AG09319 (cell line): ENCODE measurements around the gene EPHA10.

ENCODE experiments used
- DNase-seq: peaks from one replicate; pipeline ENCODE4 v3.0.0-alpha.2; 2010; ENCODE audit warnings: low read depth; ENCODE audit errors: extremely low read depth
- CTCF ChIP-seq: IDR thresholded peaks from 2 replicates; pipeline ENCODE4 v1.5.1; 2011; ENCODE audit warnings: low read depth, mild to moderate bottlenecking, inconsistent platforms, low read length, moderate library complexity

Gene EPHA10

DNA sequence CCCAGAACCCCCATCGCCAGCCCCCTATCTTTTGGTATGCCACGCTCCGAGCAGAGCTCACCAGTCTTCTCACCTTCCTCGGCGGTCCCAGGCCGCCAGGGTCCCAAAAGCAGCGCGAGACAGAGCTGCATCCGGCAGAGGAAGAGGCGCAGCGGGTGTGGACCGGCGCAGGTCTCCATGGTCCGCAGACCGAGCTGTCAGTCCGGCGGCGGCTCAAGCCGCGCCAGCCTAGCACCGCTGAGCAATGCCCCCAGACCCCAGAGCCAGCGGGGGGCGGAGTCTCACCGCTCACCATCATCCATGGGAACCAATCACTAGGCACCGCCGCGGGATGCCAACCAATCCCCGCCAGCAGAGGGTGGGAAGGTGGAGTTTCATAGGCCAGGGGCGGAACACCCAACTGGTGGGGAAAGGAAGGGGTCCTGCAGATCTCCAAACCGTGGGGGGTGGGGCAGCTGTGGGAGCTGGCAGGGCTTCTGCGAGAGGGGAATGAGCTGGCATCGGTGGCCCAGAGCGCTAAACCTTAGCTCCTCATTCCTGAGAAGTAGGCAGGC lies at the start of gene EPHA10:
EPHA10 (minus strand) TSS at position 233 of the 554 bp plus-strand sequence; CDS start at position 179, 54 bp downstream.
- TF ChIP-seq CTCF, result no peak
- DNase-seq, result no peak

GRCh38 chr1:37814252-37814651 lies 49.3 kb upstream of the EPHA10 start:
- no peak for TF ChIP-seq CTCF
- DNase-seq, result no peak

DNA sequence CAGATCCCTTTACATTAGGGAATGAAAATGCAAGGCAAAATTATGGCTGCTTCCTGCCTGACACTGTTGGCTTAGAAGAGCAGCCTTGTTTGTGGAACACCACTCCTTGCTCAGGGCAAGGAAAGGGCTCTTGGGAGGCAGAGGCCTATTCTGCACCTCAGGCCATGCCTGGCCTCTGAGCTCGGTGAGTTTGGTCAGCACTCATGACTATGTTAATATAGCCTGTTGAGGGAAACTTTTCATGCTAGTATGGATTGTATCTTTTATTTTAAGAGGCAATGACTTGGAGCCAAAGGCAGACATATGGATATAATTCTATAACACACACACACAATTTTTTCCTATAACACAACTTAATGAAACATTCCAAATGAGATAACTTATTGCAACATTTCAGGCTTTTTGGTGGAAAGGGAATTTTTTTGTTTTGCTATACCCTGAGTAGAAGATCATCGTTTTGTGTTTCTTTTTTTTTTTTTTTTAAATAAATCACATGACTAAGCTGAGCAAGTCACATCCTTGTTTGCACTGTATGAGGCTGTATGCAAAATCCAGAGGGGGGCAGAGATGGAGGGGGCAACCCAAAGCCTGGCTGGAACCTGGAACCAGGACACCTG lies 48.7 kb upstream of the EPHA10 start:
- TF ChIP-seq CTCF, result no peak
- DNase-seq, result no peak

- DNase-seq, result no peak
Observed at GRCh38 chr1:37811027-37811655, 46.2 kb upstream of the EPHA10 start.

GRCh38 chr1:37809942-37810341 lies 45.0 kb upstream of the EPHA10 start:
- no peak for TF ChIP-seq CTCF
- DNase-seq, result no peak

More at GRCh38 chr1:37811027-37811655, 46.2 kb upstream of the EPHA10 start:
- TF ChIP-seq CTCF, result peak; percentile 70

DNA sequence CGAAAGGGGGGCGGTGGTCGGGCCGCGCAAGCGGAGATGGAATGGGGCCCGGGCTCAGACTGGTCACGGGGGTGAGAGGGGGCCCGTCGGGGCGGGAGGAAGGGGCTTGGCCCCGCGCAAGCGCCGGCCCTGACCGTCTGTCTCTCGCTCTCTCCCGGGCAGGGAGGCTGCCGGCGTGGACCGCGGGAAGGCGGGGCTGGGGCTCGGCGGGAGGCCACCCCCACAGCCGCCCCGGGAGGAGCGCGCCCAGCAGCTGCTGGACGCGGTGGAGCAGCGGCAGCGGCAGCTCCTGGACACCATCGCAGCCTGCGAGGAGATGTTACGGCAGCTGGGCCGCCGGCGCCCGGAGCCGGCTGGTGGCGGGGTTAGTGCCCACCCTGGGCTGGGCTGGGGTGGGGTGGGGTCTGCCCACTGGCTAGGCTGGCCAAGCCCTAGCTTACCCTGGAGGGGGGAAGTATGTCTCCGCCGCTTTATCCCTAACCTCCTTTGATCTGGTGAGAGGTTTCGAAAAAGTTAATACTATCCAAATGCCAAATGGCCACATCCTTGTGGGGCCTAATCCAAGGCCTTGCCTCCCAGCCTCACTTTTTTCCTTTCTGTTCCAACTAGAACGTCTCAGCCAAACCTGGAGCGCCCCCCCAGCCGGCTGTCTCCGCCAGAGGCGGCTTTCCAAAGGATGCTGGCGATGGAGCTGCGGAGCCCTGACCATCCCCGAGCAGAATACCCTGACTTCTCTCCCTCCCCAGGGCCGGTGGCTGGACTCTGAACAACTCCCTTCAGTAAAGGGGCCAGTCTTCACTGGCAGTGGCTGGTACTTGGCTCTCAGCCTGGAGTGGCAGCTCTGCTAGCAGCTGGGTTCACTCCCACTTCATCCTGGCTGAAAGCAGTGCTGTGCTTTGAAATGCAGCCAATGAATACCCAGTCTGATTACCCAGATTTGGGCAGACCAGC lies 43.7 kb upstream of the EPHA10 start:
- peak; percentile 46 for DNase-seq

More for the DNA sequence above, 43.7 kb upstream of the EPHA10 start:
- TF ChIP-seq CTCF, result peak; percentile 14
